ENCODE results near the gene WDR64. TPM values are rescaled to one million over a fixed set of nuclear protein-coding genes. Genes with fewer than 3 reads are reported as not detected.

WDR64 gene
- total and polyA plus RNA-seq, 4 donors = 0.02 to 0.70 (median 0.17) TPM

GRCh38 chr1:241696815-241697639 is 44.9 kb downstream of the WDR64 start:
- TF ChIP-seq, protein P1, sequence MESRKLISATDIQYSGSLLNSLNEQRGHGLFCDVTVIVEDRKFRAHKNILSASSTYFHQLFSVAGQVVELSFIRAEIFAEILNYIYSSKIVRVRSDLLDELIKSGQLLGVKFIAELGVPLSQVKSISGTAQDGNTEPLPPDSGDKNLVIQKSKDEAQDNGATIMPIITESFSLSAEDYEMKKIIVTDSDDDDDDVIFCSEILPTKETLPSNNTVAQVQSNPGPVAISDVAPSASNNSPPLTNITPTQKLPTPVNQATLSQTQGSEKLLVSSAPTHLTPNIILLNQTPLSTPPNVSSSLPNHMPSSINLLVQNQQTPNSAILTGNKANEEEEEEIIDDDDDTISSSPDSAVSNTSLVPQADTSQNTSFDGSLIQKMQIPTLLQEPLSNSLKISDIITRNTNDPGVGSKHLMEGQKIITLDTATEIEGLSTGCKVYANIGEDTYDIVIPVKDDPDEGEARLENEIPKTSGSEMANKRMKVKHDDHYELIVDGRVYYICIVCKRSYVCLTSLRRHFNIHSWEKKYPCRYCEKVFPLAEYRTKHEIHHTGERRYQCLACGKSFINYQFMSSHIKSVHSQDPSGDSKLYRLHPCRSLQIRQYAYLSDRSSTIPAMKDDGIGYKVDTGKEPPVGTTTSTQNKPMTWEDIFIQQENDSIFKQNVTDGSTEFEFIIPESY (IDR thresholded peaks at IDR 0.05) = no peak
- TF ChIP-seq EGR1 (IDR thresholded peaks at IDR 0.05; ENCODE audit: low read depth in 2 of 2) (no peak), TAF1 (conservative IDR thresholded peaks at IDR 0.05) (no peak), RAD21 (IDR thresholded peaks at IDR 0.05) (no peak), HNF4G (IDR thresholded peaks at IDR 0.05) (no peak), HNF4A (conservative IDR thresholded peaks at IDR 0.05) (no peak), JUND (IDR thresholded peaks at IDR 0.05) (no peak)
- H3K4me3 ChIP-seq (ENCODE audit: low read depth in 1 of 3, low read length in 3 of 3) = no peak overlapping the region
- H3K9me3 ChIP-seq (ENCODE audit: control insufficient read depth in 4 of 4, low read length in 3 of 4) = peaks cover 0 to 1% (median 0%) of the 10 kb centered on the region in 4 donors
- 83% methylated on average over 4 of the region's 4 CpGs for WGBS
- DNase-seq (ENCODE audit: low spot score) = no peak
- H3K4me1 ChIP-seq (ENCODE audit: control insufficient read depth in 4 of 4, insufficient read depth in 4 of 4, low read length in 3 of 4) = no peaks in the 10 kb centered on the region
- no peak overlapping the region for H3K9ac ChIP-seq (ENCODE audit: low read depth in 1 of 2, low read length in 2 of 2)
- H3K36me3 ChIP-seq (ENCODE audit: control insufficient read depth in 4 of 4, insufficient read depth in 3 of 4, low read depth in 1 of 4, low read length in 3 of 4) = no peaks in the 10 kb centered on the region
- no peaks in the 10 kb centered on the region for H3K27me3 ChIP-seq (ENCODE audit: control insufficient read depth in 4 of 4, insufficient read depth in 4 of 4, low read length in 3 of 4)
- H3K27ac ChIP-seq (ENCODE audit: low read depth in 1 of 2, low read length in 2 of 2) = no peak overlapping the region

DNA sequence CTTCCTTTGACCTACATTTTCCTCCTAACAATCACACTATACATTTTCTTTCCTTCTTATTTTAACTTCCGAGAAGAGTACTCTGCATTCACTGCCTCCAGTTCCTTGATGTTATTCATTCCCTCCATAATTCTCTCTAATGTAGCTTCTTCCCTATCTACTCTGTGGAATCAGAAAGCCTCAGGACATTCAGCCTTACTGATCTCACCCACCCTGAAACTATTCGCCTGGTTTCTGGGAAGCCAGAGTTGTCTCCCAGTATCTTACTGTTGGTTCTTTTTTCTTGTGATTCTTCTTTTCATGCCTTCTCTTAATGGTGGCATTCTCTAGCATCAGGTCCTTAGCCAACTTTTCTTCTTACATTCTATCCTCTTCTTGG is 45.5 kb downstream of the WDR64 start:
- TF ChIP-seq FOXA1 (IDR thresholded peaks at IDR 0.05) (no peak), ATF3 (IDR thresholded peaks at IDR 0.05) (no peak), RAD21 (IDR thresholded peaks at IDR 0.05) (no peak), RXRA (IDR thresholded peaks at IDR 0.05) (no peak), TAF1 (conservative IDR thresholded peaks at IDR 0.05) (no peak), JUND (IDR thresholded peaks at IDR 0.05) (no peak), NR2F2 (IDR thresholded peaks at IDR 0.05) (no peak), FOXA2 (IDR thresholded peaks at IDR 0.05) (no peak), HNF4G (IDR thresholded peaks at IDR 0.05) (no peak), GABPA (IDR thresholded peaks at IDR 0.05 in 1 of 2, conservative IDR thresholded peaks at IDR 0.05 in 1 of 2) (no peak), REST (IDR thresholded peaks at IDR 0.05) (no peak), YY1 (IDR thresholded peaks at IDR 0.05) (no peak), HNF4A (conservative IDR thresholded peaks at IDR 0.05) (no peak), SP1 (IDR thresholded peaks at IDR 0.05) (no peak)
- TF ChIP-seq, protein P1 (IDR thresholded peaks at IDR 0.05) = no peak
- no peak overlapping the region for H3K4me3 ChIP-seq (ENCODE audit: low read depth in 1 of 3, low read length in 3 of 3)
- peaks cover 0 to 1% (median 0%) of the 10 kb centered on the region in 4 donors for H3K9me3 ChIP-seq (ENCODE audit: control insufficient read depth in 4 of 4, low read length in 3 of 4)
- DNase-seq (ENCODE audit: low spot score) = no peak
- no peaks in the 10 kb centered on the region for H3K27me3 ChIP-seq (ENCODE audit: control insufficient read depth in 4 of 4, insufficient read depth in 4 of 4, low read length in 3 of 4)
- 94% methylated on average over 2 of the region's 2 CpGs for WGBS
- H3K27ac ChIP-seq (ENCODE audit: low read depth in 1 of 2, low read length in 2 of 2) = no peak overlapping the region
- no peaks in the 10 kb centered on the region for H3K4me1 ChIP-seq (ENCODE audit: control insufficient read depth in 4 of 4, insufficient read depth in 4 of 4, low read length in 3 of 4)
- H3K9ac ChIP-seq (ENCODE audit: low read depth in 1 of 2, low read length in 2 of 2) = no peak overlapping the region
- no peaks in the 10 kb centered on the region for H3K36me3 ChIP-seq (ENCODE audit: control insufficient read depth in 4 of 4, insufficient read depth in 3 of 4, low read depth in 1 of 4, low read length in 3 of 4)

All from liver (tissue), 9 donors.